Measurements from ENCODE around the gene ORAI2. TPM values are rescaled to one million over a fixed set of nuclear protein-coding genes. Genes with fewer than 3 reads are reported as not detected.

The ORAI2 gene
- total and polyA plus RNA-seq, 2 of the 13 experiments (the other 11 are each of a cell fraction or from before 2014, with no cell fraction given), result 3.0 to 6.0 TPM

GRCh38 chr7:102418592-102418991, 14.8 kb upstream of the ORAI2 start:
- no peak overlapping the region for H2AFZ ChIP-seq (ENCODE audit: low read length)
- H3K79me2 ChIP-seq (ENCODE audit: insufficient read depth, low read length), result no peaks in the 10 kb centered on the region
- peaks cover 18 to 74% of the 10 kb centered on the region in 2 experiments for H3K36me3 ChIP-seq (replicated peaks in 1 of 2; ENCODE audit: control insufficient read depth in 1 of 2, insufficient read depth in 2 of 2, low read length in 2 of 2)
- no peak overlapping the region for H3K27ac ChIP-seq (ENCODE audit: extremely low read length, insufficient read depth, low read length)
- H3K4me1 ChIP-seq (ENCODE audit: insufficient read depth, low read length), result no peaks in the 10 kb centered on the region
- ATAC-seq (no peak), FAIRE-seq (no peak), DNase-seq (ENCODE audit: low spot score) (no peak)
- CTCF ChIA-PET (ENCODE audit: low intra/inter-chr PET ratio, low total read pairs), result no interaction called here
- no peaks in the 10 kb centered on the region for H4K20me1 ChIP-seq (ENCODE audit: insufficient read depth, low read length)
- no TSS peak for BruUV-seq (replicated peaks)
- no peaks in the 10 kb centered on the region for H3K9me3 ChIP-seq (ENCODE audit: low read length)
- WGBS (ENCODE audit: low lambda C conversion rate), result 97% methylated on average over 5 of the region's 5 CpGs
- no peak overlapping the region for H3K4me2 ChIP-seq (ENCODE audit: low read depth, low read length)
- TF ChIP-seq MAFF (IDR thresholded peaks at IDR 0.05; ENCODE audit: low read depth, low read length) (peak; percentile 76), ZBTB3 (CRISPR knock-in tag; IDR thresholded peaks at IDR 0.05; ENCODE audit: borderline replicate concordance, low read depth) (no peak), MAFK (conservative IDR thresholded peaks at IDR 0.05 in 1 of 2, IDR thresholded peaks at IDR 0.05 in 1 of 2; ENCODE audit: low read length in 2 of 2) (peak; percentile 71 to 86)
- POLR2A ChIA-PET, result no interaction called here
- no peak overlapping the region for H3K9ac ChIP-seq (ENCODE audit: insufficient read depth, low read depth, low read length)
- intact Hi-C loops (cut with micrococcal nuclease; ENCODE audit: unreplicated experiment), result no loop called here
- H3K4me3 ChIP-seq (replicated peaks in 1 of 3; ENCODE audit: insufficient read depth in 1 of 3, low read depth in 2 of 3, low read length in 3 of 3), result no peak overlapping the region
- H3K27me3 ChIP-seq (ENCODE audit: control insufficient read depth in 1 of 2, insufficient read depth in 2 of 2, low read length in 2 of 2), result no peaks in the 10 kb centered on the region
- in situ Hi-C loops (cut with HindIII; ENCODE audit: extremely low pct_ligation_motif_present, low pct_unique_long_range_greater_than_20kb), result no loop called here

- WGBS (ENCODE audit: low lambda C conversion rate), result 98% methylated on average over 10 of the region's 10 CpGs
- Histone ChIP-seq H3K27ac (ENCODE audit: extremely low read length, insufficient read depth, low read length) (no peak overlapping the region), H3K4me1 (ENCODE audit: insufficient read depth, low read length) (no peaks in the 10 kb centered on the region), H3K36me3 (replicated peaks in 1 of 2; ENCODE audit: control insufficient read depth in 1 of 2, insufficient read depth in 2 of 2, low read length in 2 of 2) (peaks cover 28 to 81% of the 10 kb centered on the region in 2 experiments), H3K27me3 (ENCODE audit: control insufficient read depth in 1 of 2, insufficient read depth in 2 of 2, low read length in 2 of 2) (no peaks in the 10 kb centered on the region), H3K4me3 (replicated peaks in 1 of 3; ENCODE audit: insufficient read depth in 1 of 3, low read depth in 2 of 3, low read length in 3 of 3) (no peak overlapping the region), H3K9ac (ENCODE audit: insufficient read depth, low read depth, low read length) (no peak overlapping the region), H3K79me2 (ENCODE audit: insufficient read depth, low read length) (no peaks in the 10 kb centered on the region), H3K9me3 (ENCODE audit: low read length) (no peaks in the 10 kb centered on the region), H2AFZ (ENCODE audit: low read length) (no peak overlapping the region), H3K4me2 (ENCODE audit: low read depth, low read length) (no peak overlapping the region), H4K20me1 (ENCODE audit: insufficient read depth, low read length) (no peaks in the 10 kb centered on the region)
- no peak for FAIRE-seq
- intact Hi-C loops (cut with micrococcal nuclease; ENCODE audit: unreplicated experiment), result no loop called here
- in situ Hi-C loops (cut with HindIII; ENCODE audit: extremely low pct_ligation_motif_present, low pct_unique_long_range_greater_than_20kb), result no loop called here
- DNase-seq (ENCODE audit: low spot score), result no peak
- ATAC-seq, result no peak
- ChIA-PET POLR2A (no interaction called here), CTCF (ENCODE audit: low intra/inter-chr PET ratio, low total read pairs) (no interaction called here)
- BruUV-seq (replicated peaks), result no TSS peak
- TF ChIP-seq SMARCE1 (IDR thresholded peaks at IDR 0.05; ENCODE audit: borderline replicate concordance), result no peak
- TF ChIP-seq ZNF460 (CRISPR knock-in tag; IDR thresholded peaks at IDR 0.05; ENCODE audit: borderline replicate concordance), result no peak
- TF ChIP-seq PPARG (CRISPR knock-in tag; conservative IDR thresholded peaks at IDR 0.05), result no peak
- TF ChIP-seq ZBTB4 (CRISPR knock-in tag; IDR thresholded peaks at IDR 0.05; ENCODE audit: borderline replicate concordance), result no peak
- no peak for TF ChIP-seq RFX1 (IDR thresholded peaks at IDR 0.05)
- TF ChIP-seq HBP1 (CRISPR knock-in tag; IDR thresholded peaks at IDR 0.05; ENCODE audit: low read depth), result no peak
- no peak for TF ChIP-seq KMT2B (CRISPR knock-in tag; IDR thresholded peaks at IDR 0.05)
- no peak for TF ChIP-seq SP140L (CRISPR knock-in tag; IDR thresholded peaks at IDR 0.05; ENCODE audit: borderline replicate concordance)
- TF ChIP-seq BCLAF1 (IDR thresholded peaks at IDR 0.05), result no peak
Measured at GRCh38 chr7:102421706-102422240, 11.6 kb upstream of the ORAI2 start.

All from HepG2 (cell line).